ENCODE results near the gene NRTN.
"Not testable (repeated sequence)": the region's sequence is repeated elsewhere in the genome, so short reads cannot be mapped to it uniquely, and the experiment has no call there.

The NRTN gene, protein sequence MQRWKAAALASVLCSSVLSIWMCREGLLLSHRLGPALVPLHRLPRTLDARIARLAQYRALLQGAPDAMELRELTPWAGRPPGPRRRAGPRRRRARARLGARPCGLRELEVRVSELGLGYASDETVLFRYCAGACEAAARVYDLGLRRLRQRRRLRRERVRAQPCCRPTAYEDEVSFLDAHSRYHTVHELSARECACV

DNA sequence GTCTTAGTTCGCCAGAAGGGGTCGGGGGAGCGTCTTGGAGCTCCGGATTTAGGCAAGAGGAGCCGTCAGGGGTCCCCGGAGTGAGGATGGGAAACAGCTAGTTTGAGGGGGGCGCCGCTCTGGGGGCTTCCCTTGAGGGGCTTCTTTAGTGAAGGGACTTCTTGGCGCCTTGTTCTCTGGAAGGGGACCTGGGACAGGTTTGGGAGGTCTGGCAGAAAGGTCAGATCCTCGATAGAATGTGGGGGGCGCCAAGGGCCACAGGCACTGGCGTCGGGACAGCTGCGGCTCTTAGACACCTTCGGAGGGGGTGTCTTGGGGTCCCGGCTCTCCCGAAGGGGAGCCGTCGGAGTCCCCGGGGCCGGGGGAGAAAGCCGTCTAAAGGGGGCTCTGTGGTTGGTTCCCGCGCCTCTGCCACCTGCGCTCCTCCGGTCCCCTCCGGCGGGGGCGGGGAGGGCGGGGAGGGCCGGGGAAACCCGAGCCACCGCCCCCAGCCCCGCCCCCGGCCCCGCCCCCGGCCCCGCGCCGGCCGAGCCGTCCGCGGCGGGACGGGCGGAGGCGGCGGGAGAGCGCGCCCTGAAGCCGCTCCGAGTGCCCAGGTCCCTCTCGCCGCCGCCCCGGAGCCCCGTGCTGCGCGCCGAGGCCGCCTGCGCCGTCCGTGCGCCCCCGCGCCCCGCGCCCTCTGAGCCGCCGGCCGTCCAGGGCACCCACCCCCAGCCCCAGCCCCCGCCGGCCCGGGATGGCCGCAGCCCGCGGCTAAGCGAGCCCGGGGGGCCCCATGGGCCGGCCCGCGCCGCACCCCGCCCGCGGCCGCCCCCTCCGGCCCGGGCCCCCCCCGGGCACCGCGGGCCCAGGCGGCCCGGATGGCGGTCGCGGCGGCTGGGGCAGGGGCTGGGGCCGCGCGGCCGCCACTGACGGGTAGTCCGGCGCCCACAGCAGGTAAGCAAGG, at the start of gene NRTN:
Gene NRTN (plus strand): TSS at position 552 of the 946 bp plus-strand sequence. CDS start 19,099 bp downstream, outside the sequence.
- DNase-seq (ENCODE audit: low read depth, low spot score) = no peak

DNA sequence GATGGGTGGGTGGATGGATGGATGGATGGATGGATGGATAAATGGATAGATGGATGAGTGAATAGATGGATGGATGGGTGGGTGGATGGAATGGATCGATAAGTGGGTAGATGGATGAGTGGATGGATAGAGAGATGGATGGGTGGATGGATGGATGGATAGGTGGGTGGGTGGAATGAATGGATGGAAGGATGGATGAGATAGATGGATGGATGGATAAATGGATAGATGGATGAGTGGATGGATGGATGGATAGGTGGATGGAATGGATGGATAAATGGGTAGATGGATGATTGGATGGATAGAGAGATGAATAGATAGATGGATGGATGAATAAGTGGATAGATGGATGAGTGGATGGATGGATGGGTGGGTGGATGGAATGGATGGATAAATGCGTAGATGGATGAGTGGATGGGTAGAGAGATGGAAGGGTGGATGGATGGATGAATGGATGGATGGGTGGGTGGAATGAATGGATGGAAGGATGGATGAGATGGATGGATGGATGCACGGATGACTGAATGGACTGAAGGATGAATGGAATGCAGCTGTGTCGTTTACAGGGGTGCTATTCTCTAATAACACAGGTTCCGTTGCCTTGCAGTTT, 42.2 kb upstream of the NRTN start:
- DNase-seq (ENCODE audit: low read depth, low spot score) = no peak

DNA sequence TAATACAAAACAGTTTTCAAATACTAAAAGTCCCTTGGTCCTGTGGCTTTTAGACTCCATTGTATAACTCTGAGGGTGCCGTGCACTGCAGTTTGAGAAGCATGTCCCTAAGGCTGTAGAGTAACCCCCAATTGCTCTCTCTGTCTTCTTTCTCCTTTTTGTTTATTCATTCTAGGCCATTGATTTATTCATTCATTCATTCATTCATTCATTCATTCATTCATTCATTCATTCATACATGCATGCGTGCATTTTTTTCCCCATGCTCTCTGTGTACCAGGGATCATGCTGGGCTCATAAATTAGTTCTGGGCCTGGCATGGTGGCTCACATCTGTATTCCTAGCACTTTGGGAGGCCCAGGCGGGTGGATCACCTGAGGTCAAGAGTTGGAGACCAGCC, 39.6 kb upstream of the NRTN start:
- DNase-seq (ENCODE audit: low read depth, low spot score) = no peak

DNA sequence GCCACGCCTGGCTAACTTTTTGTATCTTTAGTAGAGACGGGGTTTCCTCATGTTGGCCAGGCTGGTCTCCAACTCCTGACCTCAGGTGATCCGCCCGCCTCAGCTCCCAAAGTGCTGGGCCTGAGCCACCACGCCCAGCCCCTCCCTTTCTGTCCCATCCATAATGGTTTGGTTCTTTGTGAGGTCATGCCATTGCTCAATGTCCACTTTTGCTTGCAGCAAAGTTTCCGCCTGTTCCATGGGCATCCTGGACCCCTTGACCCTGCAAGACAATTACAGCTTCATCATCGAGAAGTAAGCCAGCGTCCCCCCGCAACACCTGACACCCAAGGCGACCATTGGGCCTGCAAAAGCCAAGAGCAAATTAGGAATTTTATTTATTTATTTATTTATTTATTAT, 36.9 kb upstream of the NRTN start:
- no peak for DNase-seq (ENCODE audit: low read depth, low spot score)

DNA sequence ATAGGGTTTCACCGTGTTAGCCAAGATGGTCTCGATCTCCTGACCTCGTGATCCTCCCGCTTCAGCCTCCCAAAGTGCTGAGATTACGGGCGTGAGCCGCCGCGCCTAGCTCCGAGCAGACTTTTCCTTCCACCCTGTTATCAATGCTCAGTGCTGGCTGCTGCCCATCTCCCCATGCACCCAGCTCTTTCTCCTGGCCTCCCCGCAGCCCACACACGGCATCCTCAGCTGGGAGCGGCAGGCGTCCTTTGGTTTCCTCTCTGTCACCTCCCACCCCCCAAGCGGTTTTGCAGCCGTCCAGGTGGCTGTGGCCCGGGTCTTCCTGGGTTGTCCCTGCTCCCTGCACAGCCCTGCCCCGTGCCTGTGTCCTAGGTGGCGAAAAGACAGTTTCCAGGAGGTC, 32.5 kb upstream of the NRTN start:
- no peak for DNase-seq (ENCODE audit: low read depth, low spot score)

DNA sequence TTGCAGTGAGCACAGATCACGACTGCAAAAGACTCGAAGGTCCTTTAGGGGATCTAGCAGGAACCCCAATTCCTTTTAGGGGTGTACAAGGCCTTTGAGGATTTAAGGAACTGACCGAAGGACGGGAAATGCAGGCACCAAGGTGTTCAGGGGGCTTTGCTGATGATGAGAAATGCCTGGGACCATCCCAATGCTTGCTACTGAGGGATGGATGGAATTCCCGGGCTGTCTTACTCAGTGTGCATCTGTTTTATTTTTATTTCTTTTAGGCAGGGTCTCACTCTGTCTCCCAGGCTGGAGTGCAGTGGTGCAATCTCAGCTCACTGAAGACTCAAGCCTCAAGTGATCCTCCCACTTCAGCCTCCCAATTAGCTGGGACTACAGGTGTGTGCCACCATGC, 31.6 kb upstream of the NRTN start:
- DNase-seq (ENCODE audit: low read depth, low spot score) = no peak

DNA sequence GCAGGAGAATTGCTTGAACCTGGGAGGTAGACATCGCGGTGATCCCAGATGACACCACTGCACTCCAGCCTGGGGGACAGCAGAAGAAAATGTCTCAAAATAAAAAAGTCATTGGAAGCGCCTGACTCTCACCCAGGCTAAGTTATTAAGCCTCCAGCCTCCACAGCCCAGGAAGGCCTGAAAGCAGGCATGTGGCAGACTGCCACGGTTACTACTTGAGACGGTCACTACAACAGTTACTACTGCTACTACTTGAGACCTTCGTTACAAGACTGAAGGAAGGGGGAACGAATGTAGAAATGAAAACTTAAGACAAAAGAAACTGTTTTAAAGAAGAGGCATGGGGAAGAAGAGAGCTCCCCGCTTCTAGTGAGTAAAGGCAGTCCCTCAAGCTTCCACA, 29.9 kb upstream of the NRTN start:
- DNase-seq (ENCODE audit: low read depth, low spot score) = no peak

GRCh38 chr19:5775668-5776309, 29.1 kb upstream of the NRTN start:
- DNase-seq (ENCODE audit: low read depth, low spot score) = no peak

GRCh38 chr19:5778402-5778801, 26.5 kb upstream of the NRTN start:
- no peak for DNase-seq (ENCODE audit: low read depth, low spot score)

GRCh38 chr19:5780916-5781315, 24.0 kb upstream of the NRTN start:
- DNase-seq (ENCODE audit: low read depth, low spot score) = not testable (repeated sequence)

- no peak for DNase-seq (ENCODE audit: low read depth, low spot score)
These were observed 22.5 kb upstream of the NRTN start for GRCh38 chr19:5782322-5782721.

- no peak for DNase-seq (ENCODE audit: low read depth, low spot score)
These were observed 21.6 kb upstream of the NRTN start for GRCh38 chr19:5782945-5783919.

DNA sequence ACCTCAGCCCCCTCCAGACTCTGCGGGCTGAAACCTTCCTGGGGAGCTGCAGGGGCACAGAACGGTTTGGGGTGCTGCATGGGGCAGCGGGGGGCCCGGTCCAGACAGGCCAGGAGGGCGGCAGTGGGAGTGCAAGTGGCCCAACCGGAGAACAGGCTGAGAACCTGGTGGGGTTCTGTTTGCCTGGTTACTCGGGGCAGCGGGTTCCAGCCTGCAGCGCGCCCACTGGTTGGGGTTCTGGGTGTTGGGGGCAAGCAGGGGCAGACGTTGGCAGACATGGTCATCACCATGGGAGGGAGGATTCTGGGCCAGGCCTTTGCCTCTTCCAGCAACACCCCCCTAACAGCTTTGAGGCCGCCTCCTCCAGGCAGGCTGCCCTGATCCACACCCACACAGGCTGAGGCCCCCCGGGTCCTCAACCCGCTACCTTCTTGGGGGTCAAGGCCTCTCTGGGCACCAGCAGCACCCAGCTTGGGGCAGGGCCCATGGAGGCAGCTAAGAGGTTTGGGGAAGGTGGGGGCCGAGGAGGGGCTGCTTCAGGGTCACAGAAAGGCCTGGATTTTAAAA, 20.2 kb upstream of the NRTN start, which contains the start of gene PRR22:
Gene PRR22 (minus strand): TSS at position 166 of the 567 bp plus-strand sequence. CDS start 86 bp downstream, at position 80.
- DNase-seq (ENCODE audit: low read depth, low spot score) = no peak

GRCh38 chr19:5785423-5785822, 19.4 kb upstream of the NRTN start:
- no peak for DNase-seq (ENCODE audit: low read depth, low spot score)

DNA sequence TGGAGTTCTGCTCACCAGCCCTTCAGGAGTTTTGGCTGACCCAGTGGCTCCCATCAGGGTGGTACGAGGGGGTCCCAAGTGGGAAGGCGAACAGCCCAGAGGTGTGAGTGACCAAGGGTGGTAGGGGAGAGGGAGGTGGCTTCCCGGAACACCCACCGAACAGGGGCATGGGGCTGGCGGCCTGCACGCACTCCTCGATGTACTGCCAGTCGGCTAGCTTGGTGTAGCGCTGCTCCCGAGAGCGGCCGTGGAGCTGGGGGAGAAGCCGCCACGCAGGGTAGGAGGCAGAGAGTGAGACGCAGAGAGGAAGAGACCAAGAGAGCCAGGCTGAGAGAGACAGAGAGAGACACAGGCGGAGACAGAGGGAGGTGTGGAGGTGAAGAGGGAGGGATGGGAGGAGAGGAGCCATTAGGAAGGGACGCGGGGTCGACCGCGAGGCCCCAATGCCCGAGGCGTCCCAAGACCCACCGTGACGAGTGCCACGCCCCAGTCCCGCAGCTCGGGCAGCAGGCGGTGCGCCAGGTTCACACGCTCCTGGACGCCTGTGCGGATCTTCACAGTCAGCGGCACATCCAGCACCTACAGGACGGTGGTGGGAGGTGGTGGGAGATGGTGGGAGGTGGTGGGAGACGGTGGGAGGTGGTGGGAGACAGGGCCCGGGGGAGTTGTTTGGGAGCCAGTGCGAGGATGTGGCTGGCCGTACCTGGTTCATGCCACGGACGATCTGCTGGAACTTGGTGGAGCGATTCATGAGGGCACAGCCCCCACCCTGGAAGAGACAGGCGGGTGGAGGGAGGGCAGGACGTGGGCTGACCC, 18.1 kb upstream of the NRTN start:
- DNase-seq (ENCODE audit: low read depth, low spot score) = no peak

DNA sequence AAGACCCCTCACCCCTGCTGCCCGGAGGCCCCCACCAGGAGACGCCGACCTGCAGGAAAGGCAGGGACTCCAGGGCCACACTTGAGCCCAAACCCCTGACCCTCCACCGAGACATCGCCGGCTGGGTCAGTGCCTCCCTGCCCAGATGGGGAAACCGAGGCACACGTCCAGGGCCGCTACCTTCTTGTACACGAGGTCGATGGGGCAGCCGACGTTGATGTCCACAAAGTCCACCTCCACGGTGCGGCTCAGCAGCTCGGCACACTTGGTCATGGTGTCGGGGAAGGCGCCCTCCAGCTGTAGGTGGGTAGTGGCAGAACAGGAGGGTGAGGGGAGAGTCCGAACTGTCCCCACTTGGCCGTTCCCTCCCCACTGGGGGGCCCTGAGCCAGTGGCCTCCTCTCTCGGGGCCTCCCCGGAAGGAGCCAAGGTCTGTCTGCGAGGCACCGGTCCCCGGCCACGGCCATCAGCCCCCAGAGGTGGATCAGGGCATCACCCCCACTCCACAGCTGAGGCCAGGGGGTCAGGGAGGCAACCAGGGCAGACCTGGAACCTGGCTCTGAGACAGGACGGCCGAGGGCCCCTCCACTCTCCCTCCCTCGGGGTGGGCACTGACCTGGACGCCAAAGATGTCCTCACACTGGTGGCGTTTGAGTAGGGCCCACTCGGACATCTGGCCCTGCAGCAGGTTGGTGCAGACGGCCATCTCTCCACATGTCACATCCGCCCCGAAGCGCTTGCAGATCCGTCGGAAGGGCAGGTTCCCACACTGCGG, 17.3 kb upstream of the NRTN start:
- DNase-seq (ENCODE audit: low read depth, low spot score) = no peak

- no peak for DNase-seq (ENCODE audit: low read depth, low spot score)
These were observed 16.4 kb upstream of the NRTN start for GRCh38 chr19:5788422-5788821.

- DNase-seq (ENCODE audit: low read depth, low spot score) = no peak
These were observed 15.5 kb upstream of the NRTN start for GRCh38 chr19:5789351-5789761.
